Measurements from ENCODE around the gene HOXB7. TPM values are rescaled to one million over a fixed set of nuclear protein-coding genes. Genes with fewer than 3 reads are reported as not detected.

HOXB7 gene
- total and polyA plus RNA-seq, 7 donors, result 1.1 to 67.3 (median 6.6) TPM

GRCh38 chr17:48647103-48647962, 36.5 kb upstream of the HOXB7 start:
- H3K27ac ChIP-seq, result peak overlapping the region in 1 of 4 donors; percentile 46
- TF ChIP-seq POLR2A (IDR thresholded peaks at IDR 0.05), result no peak
- TF ChIP-seq EP300 (IDR thresholded peaks at IDR 0.05), result no peak
- TF ChIP-seq POLR2AphosphoS5 (IDR thresholded peaks at IDR 0.05), result no peak
- TF ChIP-seq CTCF (IDR thresholded peaks at IDR 0.05), result no peak
- H3K36me3 ChIP-seq, result no peaks in the 10 kb centered on the region
- peak overlapping the region; percentile 6 to 49 (median 42) for H3K4me3 ChIP-seq
- H3K9me3 ChIP-seq, result no peaks in the 10 kb centered on the region
- WGBS, 2 donors, result 1 to 2% methylated on average over 30 of the region's 30 CpGs
- intact Hi-C loops (cut with DNase I), result no loop called here
- no peak for DNase-seq
- H3K27me3 ChIP-seq, result peaks cover 39 to 80% (median 64%) of the 10 kb centered on the region in 3 donors
- peaks cover 0 to 21% (median 15%) of the 10 kb centered on the region in 4 donors for H3K4me1 ChIP-seq

- 1 to 4% methylated on average over 80 of the region's 80 CpGs for WGBS, 2 donors
- Histone ChIP-seq H3K27ac (peak overlapping the region in 1 of 4 donors; percentile 39), H3K27me3 (peaks cover 48 to 89% (median 72%) of the 10 kb centered on the region in 3 donors), H3K4me3 (peak overlapping the region in 3 of 4 donors; percentile 39 to 49 (median 44)), H3K36me3 (no peaks in the 10 kb centered on the region), H3K4me1 (peaks cover 0 to 21% (median 15%) of the 10 kb centered on the region in 4 donors), H3K9me3 (no peaks in the 10 kb centered on the region)
- no peak for DNase-seq
- intact Hi-C loops (cut with DNase I), result no loop called here
- TF ChIP-seq CTCF (IDR thresholded peaks at IDR 0.05) (no peak), POLR2A (IDR thresholded peaks at IDR 0.05) (no peak), EP300 (IDR thresholded peaks at IDR 0.05) (no peak), POLR2AphosphoS5 (IDR thresholded peaks at IDR 0.05) (no peak)
These were observed 35.6 kb upstream of the HOXB7 start for GRCh38 chr17:48646183-48647102.

GRCh38 chr17:48645639-48646182, 34.9 kb upstream of the HOXB7 start:
- intact Hi-C loops (cut with DNase I), result no loop called here
- peaks cover 0 to 21% (median 15%) of the 10 kb centered on the region in 4 donors for H3K4me1 ChIP-seq
- no peak for TF ChIP-seq EP300 (IDR thresholded peaks at IDR 0.05)
- TF ChIP-seq CTCF (IDR thresholded peaks at IDR 0.05), result no peak
- TF ChIP-seq POLR2AphosphoS5 (IDR thresholded peaks at IDR 0.05), result no peak
- no peak for TF ChIP-seq POLR2A (IDR thresholded peaks at IDR 0.05)
- no peaks in the 10 kb centered on the region for H3K36me3 ChIP-seq
- H3K27me3 ChIP-seq, result peaks cover 51 to 92% (median 80%) of the 10 kb centered on the region in 3 donors
- H3K27ac ChIP-seq, result peak overlapping the region in 1 of 4 donors; percentile 39
- no peaks in the 10 kb centered on the region for H3K9me3 ChIP-seq
- H3K4me3 ChIP-seq, result peak overlapping the region in 1 of 4 donors; percentile 39
- 11 to 45% methylated on average over 14 of the region's 14 CpGs for WGBS, 2 donors
- DNase-seq, result no peak

GRCh38 chr17:48644910-48645557, 34.2 kb upstream of the HOXB7 start:
- peaks cover 51 to 92% (median 82%) of the 10 kb centered on the region in 3 donors for H3K27me3 ChIP-seq
- H3K36me3 ChIP-seq, result no peaks in the 10 kb centered on the region
- no peak for TF ChIP-seq CTCF (IDR thresholded peaks at IDR 0.05)
- no peak for TF ChIP-seq POLR2AphosphoS5 (IDR thresholded peaks at IDR 0.05)
- TF ChIP-seq POLR2A (IDR thresholded peaks at IDR 0.05), result no peak
- no peak for TF ChIP-seq EP300 (IDR thresholded peaks at IDR 0.05)
- peaks cover 0 to 21% (median 15%) of the 10 kb centered on the region in 4 donors for H3K4me1 ChIP-seq
- no peak for DNase-seq
- H3K4me3 ChIP-seq, result no peak overlapping the region
- no peaks in the 10 kb centered on the region for H3K9me3 ChIP-seq
- H3K27ac ChIP-seq, result no peak overlapping the region
- 13 to 52% methylated on average over 6 of the region's 6 CpGs for WGBS, 2 donors
- intact Hi-C loops (cut with DNase I), result no loop called here

Data from sigmoid colon (tissue), 7 donors.